ENCODE data around the gene ENAH.

Gene ENAH

GRCh38 chr1:225493591-225494246 is 159.2 kb downstream of the ENAH start:
- H4K20me1 ChIP-seq (ENCODE audit: insufficient read depth) = no peaks in the 10 kb centered on the region
- no peak overlapping the region for H3K27ac ChIP-seq
- H2AFZ ChIP-seq (ENCODE audit: low read depth) = no peak overlapping the region
- H3K79me2 ChIP-seq (ENCODE audit: insufficient read depth, low read depth) = no peaks in the 10 kb centered on the region
- H3K4me2 ChIP-seq = no peak overlapping the region
- no peaks in the 10 kb centered on the region for H3K36me3 ChIP-seq (ENCODE audit: insufficient read depth)
- no peaks in the 10 kb centered on the region for H3K4me1 ChIP-seq (ENCODE audit: low read depth, poor library complexity, severe bottlenecking)
- H3K4me3 ChIP-seq (IDR thresholded peaks at IDR 0.05; ENCODE audit: insufficient read depth, low read depth, low read length) = no peak overlapping the region
- H3K27me3 ChIP-seq (ENCODE audit: insufficient read depth, low read depth) = no peaks in the 10 kb centered on the region
- TF ChIP-seq CTCF (conservative IDR thresholded peaks at IDR 0.05; ENCODE audit: low read depth, low read length) = no peak
- no peak overlapping the region for H3K9ac ChIP-seq

- Histone ChIP-seq H3K79me2 (ENCODE audit: insufficient read depth, low read depth) (no peaks in the 10 kb centered on the region), H4K20me1 (ENCODE audit: insufficient read depth) (no peaks in the 10 kb centered on the region), H3K9ac (no peak overlapping the region), H2AFZ (ENCODE audit: low read depth) (no peak overlapping the region), H3K36me3 (ENCODE audit: insufficient read depth) (no peaks in the 10 kb centered on the region), H3K27me3 (ENCODE audit: insufficient read depth, low read depth) (no peaks in the 10 kb centered on the region), H3K27ac (no peak overlapping the region), H3K4me1 (ENCODE audit: low read depth, poor library complexity, severe bottlenecking) (no peaks in the 10 kb centered on the region), H3K4me3 (IDR thresholded peaks at IDR 0.05; ENCODE audit: insufficient read depth, low read depth, low read length) (no peak overlapping the region), H3K4me2 (no peak overlapping the region)
- TF ChIP-seq CTCF (conservative IDR thresholded peaks at IDR 0.05; ENCODE audit: low read depth, low read length) = no peak
Observed at GRCh38 chr1:225488676-225489075, 164.2 kb downstream of the ENAH start.

- no peak overlapping the region for H3K4me2 ChIP-seq
- H3K27ac ChIP-seq = no peak overlapping the region
- H3K27me3 ChIP-seq (ENCODE audit: insufficient read depth, low read depth) = no peaks in the 10 kb centered on the region
- no peaks in the 10 kb centered on the region for H3K36me3 ChIP-seq (ENCODE audit: insufficient read depth)
- H4K20me1 ChIP-seq (ENCODE audit: insufficient read depth) = no peaks in the 10 kb centered on the region
- no peaks in the 10 kb centered on the region for H3K79me2 ChIP-seq (ENCODE audit: insufficient read depth, low read depth)
- no peak overlapping the region for H3K4me3 ChIP-seq (IDR thresholded peaks at IDR 0.05; ENCODE audit: insufficient read depth, low read depth, low read length)
- H3K9ac ChIP-seq = no peak overlapping the region
- H2AFZ ChIP-seq (ENCODE audit: low read depth) = no peak overlapping the region
- H3K4me1 ChIP-seq (ENCODE audit: low read depth, poor library complexity, severe bottlenecking) = no peaks in the 10 kb centered on the region
- no peak for TF ChIP-seq CTCF (conservative IDR thresholded peaks at IDR 0.05; ENCODE audit: low read depth, low read length)
Observed at GRCh38 chr1:225486856-225487255, 166.1 kb downstream of the ENAH start.

DNA sequence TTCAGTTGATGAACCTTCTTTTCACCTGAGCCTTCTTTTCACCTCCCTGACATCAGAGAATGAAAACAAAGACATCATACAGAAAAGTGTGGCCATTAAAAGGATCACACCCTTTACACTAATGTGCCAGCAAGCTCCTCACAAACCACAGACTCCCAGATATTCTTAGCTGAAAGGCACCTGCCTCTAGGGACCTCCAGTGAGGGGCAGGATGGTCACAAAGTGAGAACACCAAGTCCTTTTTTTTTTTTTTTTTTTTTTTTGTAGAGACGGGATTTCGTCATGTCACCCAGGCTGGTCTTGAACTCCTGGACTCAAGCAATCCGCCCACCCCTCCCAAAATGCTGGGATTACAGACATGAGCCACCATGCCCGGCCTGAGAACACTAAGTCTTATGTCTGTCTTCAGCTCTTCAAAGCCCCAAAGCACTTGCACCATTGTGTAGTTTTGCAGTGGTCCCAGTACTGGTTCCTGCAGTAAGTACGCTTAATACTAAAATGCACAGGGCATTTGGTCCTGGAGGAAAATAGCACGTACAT is 166.9 kb downstream of the ENAH start:
- Histone ChIP-seq H2AFZ (ENCODE audit: low read depth) (no peak overlapping the region), H3K4me3 (IDR thresholded peaks at IDR 0.05; ENCODE audit: insufficient read depth, low read depth, low read length) (no peak overlapping the region)

More for the DNA sequence above, 166.9 kb downstream of the ENAH start:
- no peak for TF ChIP-seq CTCF (conservative IDR thresholded peaks at IDR 0.05; ENCODE audit: low read depth, low read length)
- Histone ChIP-seq H3K27me3 (ENCODE audit: insufficient read depth, low read depth) (no peaks in the 10 kb centered on the region), H3K4me1 (ENCODE audit: low read depth, poor library complexity, severe bottlenecking) (no peaks in the 10 kb centered on the region), H4K20me1 (ENCODE audit: insufficient read depth) (no peaks in the 10 kb centered on the region), H3K9ac (no peak overlapping the region), H3K27ac (no peak overlapping the region), H3K4me2 (no peak overlapping the region), H3K36me3 (ENCODE audit: insufficient read depth) (no peaks in the 10 kb centered on the region), H3K79me2 (ENCODE audit: insufficient read depth, low read depth) (no peaks in the 10 kb centered on the region)

Measured in KMS-11 (cell line).